ENCODE results near the gene C16orf87.

C16orf87 gene

GRCh38 chr16:46774743-46775177 lies 56.2 kb downstream of the C16orf87 start:
- ATAC-seq: no peak
- TF ChIP-seq TCF4 (CRISPR knock-in tag; IDR thresholded peaks at IDR 0.05; ENCODE audit: borderline replicate concordance) (no peak), ZC3H10 (CRISPR knock-in tag; IDR thresholded peaks at IDR 0.05) (no peak), POU6F1 (CRISPR knock-in tag; IDR thresholded peaks at IDR 0.05; ENCODE audit: borderline replicate concordance, low read depth) (no peak), ARNTL (CRISPR knock-in tag; IDR thresholded peaks at IDR 0.05; ENCODE audit: borderline replicate concordance, low read depth) (no peak), PATZ1 (CRISPR knock-in tag; IDR thresholded peaks at IDR 0.05; ENCODE audit: borderline replicate concordance) (no peak), ZNF70 (CRISPR knock-in tag; IDR thresholded peaks at IDR 0.05) (no peak), PPARA (CRISPR knock-in tag; IDR thresholded peaks at IDR 0.05; ENCODE audit: borderline replicate concordance) (no peak), CREB5 (CRISPR knock-in tag; IDR thresholded peaks at IDR 0.05; ENCODE audit: low read depth) (no peak), TOX (CRISPR knock-in tag; IDR thresholded peaks at IDR 0.05; ENCODE audit: borderline replicate concordance) (no peak)

- no peak for TF ChIP-seq CREB5 (CRISPR knock-in tag; IDR thresholded peaks at IDR 0.05; ENCODE audit: low read depth)
- no peak for TF ChIP-seq ZNF565 (CRISPR knock-in tag; conservative IDR thresholded peaks at IDR 0.05; ENCODE audit: low read depth)
- TF ChIP-seq PPARA (CRISPR knock-in tag; IDR thresholded peaks at IDR 0.05; ENCODE audit: borderline replicate concordance): no peak
- no peak for TF ChIP-seq ZFP3 (CRISPR knock-in tag; IDR thresholded peaks at IDR 0.05)
- no peak for TF ChIP-seq ARNTL (CRISPR knock-in tag; IDR thresholded peaks at IDR 0.05; ENCODE audit: borderline replicate concordance, low read depth)
- TF ChIP-seq OSR1 (CRISPR knock-in tag; IDR thresholded peaks at IDR 0.05): no peak
- TF ChIP-seq ESRRG (CRISPR knock-in tag; IDR thresholded peaks at IDR 0.05): no peak
- no peak for TF ChIP-seq CSDC2 (CRISPR knock-in tag; IDR thresholded peaks at IDR 0.05)
- TF ChIP-seq ISL1 (CRISPR knock-in tag; IDR thresholded peaks at IDR 0.05): no peak
- no peak for TF ChIP-seq TOX (CRISPR knock-in tag; IDR thresholded peaks at IDR 0.05; ENCODE audit: borderline replicate concordance)
- TF ChIP-seq BACH2 (CRISPR knock-in tag; IDR thresholded peaks at IDR 0.05; ENCODE audit: borderline replicate concordance): no peak
- TF ChIP-seq POU6F1 (CRISPR knock-in tag; IDR thresholded peaks at IDR 0.05; ENCODE audit: borderline replicate concordance, low read depth): no peak
- no peak for ATAC-seq
Measured at GRCh38 chr16:46772463-46772862, 58.5 kb downstream of the C16orf87 start.

GRCh38 chr16:46768809-46769208 lies 62.2 kb downstream of the C16orf87 start:
- TF ChIP-seq TSHZ2 (CRISPR knock-in tag; IDR thresholded peaks at IDR 0.05) (no peak), CREB5 (CRISPR knock-in tag; IDR thresholded peaks at IDR 0.05; ENCODE audit: low read depth) (no peak), ZNF565 (CRISPR knock-in tag; conservative IDR thresholded peaks at IDR 0.05; ENCODE audit: low read depth) (no peak), OSR1 (CRISPR knock-in tag; IDR thresholded peaks at IDR 0.05) (no peak), ZC3H10 (CRISPR knock-in tag; IDR thresholded peaks at IDR 0.05) (no peak)
- ATAC-seq: no peak
